HepG2 (cell line): Measurements from ENCODE around the gene RSPH4A. TPM values are rescaled to one million over a fixed set of nuclear protein-coding genes. Genes with fewer than 3 reads are reported as not detected.

Experiments
- KDM5A ChIP-seq: fragments of 200-600 bp; sonication (generic); IDR thresholded peaks from 2 replicates; pipeline ENCODE4 v1.7.0; 2018; ENCODE audit warnings: antibody characterized with exemption, mild to moderate bottlenecking, low read length, borderline replicate concordance
- MED1 ChIP-seq: sonication (generic); formaldehyde crosslinking; IDR thresholded peaks from 2 replicates; pipeline ENCODE4 v1.4.0; 2020; ENCODE audit warnings: missing genetic modification reagents
- MTA1 ChIP-seq: sonication (generic); formaldehyde crosslinking; IDR thresholded peaks from 2 replicates; pipeline ENCODE4 v1.4.0; 2020; ENCODE audit warnings: missing genetic modification reagents, mild to moderate bottlenecking, borderline replicate concordance
- MTERF4 ChIP-seq: sonication (generic); formaldehyde crosslinking; IDR thresholded peaks from 2 replicates; pipeline ENCODE4 v1.8.0; 2023; ENCODE audit warnings: mild to moderate bottlenecking, missing genetic modification reagents
- NR2C2 ChIP-seq: sonication (generic); formaldehyde crosslinking; IDR thresholded peaks from 2 replicates; pipeline ENCODE4 v1.4.0; 2020; ENCODE audit warnings: missing genetic modification reagents, mild to moderate bottlenecking, moderate library complexity, borderline replicate concordance
- PTBP1 ChIP-seq: fragments of 200-400 bp; formaldehyde crosslinking; IDR thresholded peaks from 2 replicates; pipeline ENCODE4 v1.6.1; 2018; ENCODE audit warnings: low read length, low read depth; ENCODE audit not compliant: poor library complexity, severe bottlenecking
- RBM22 ChIP-seq: fragments of 200-400 bp; formaldehyde crosslinking; optimal IDR thresholded peaks from 2 replicates; pipeline ENCODE3; 2017; ENCODE audit warnings: mild to moderate bottlenecking, low read length, moderate library complexity
- RNF2 ChIP-seq: fragments of 450-650 bp; conservative IDR thresholded peaks from 2 replicates; pipeline ENCODE4 v1.6.1; 2016; ENCODE audit warnings: low read depth
- SPEN ChIP-seq: sonication (generic); formaldehyde crosslinking; IDR thresholded peaks from 2 replicates; pipeline ENCODE4 v1.5.1; 2020; ENCODE audit warnings: low read depth, mild to moderate bottlenecking, missing genetic modification reagents
- STAT5B ChIP-seq: sonication (generic); formaldehyde crosslinking; IDR thresholded peaks from 2 replicates; pipeline ENCODE4 v1.4.0; 2020; ENCODE audit warnings: missing genetic modification reagents
- ZBTB10 ChIP-seq: sonication (generic); formaldehyde crosslinking; IDR thresholded peaks from 2 replicates; pipeline ENCODE4 v1.4.0; 2020; ENCODE audit warnings: missing genetic modification reagents, borderline replicate concordance
- ZNF253 ChIP-seq: sonication (generic); formaldehyde crosslinking; IDR thresholded peaks from 2 replicates; pipeline ENCODE4 v1.8.0; 2022; ENCODE audit warnings: mild to moderate bottlenecking, missing genetic modification reagents, borderline replicate concordance
- ZNF367 ChIP-seq: sonication (generic); formaldehyde crosslinking; IDR thresholded peaks from 2 replicates; pipeline ENCODE4 v1.4.0; 2020; ENCODE audit warnings: missing genetic modification reagents, borderline replicate concordance
- ZNF451 ChIP-seq: sonication (generic); formaldehyde crosslinking; IDR thresholded peaks from 2 replicates; pipeline ENCODE4 v1.5.0; 2020; ENCODE audit warnings: mild to moderate bottlenecking, missing genetic modification reagents
- ZNF547 ChIP-seq: sonication (generic); formaldehyde crosslinking; IDR thresholded peaks from 2 replicates; pipeline ENCODE4 v1.5.1; 2020; ENCODE audit warnings: mild to moderate bottlenecking, missing genetic modification reagents
- ZNF724P ChIP-seq: sonication (generic); formaldehyde crosslinking; IDR thresholded peaks from 2 replicates; pipeline ENCODE4 v1.8.0; 2022; ENCODE audit warnings: missing genetic modification reagents, borderline replicate concordance
- polyA plus RNA-seq, 8 experiments: library from polyadenylated mRNA; depleted of rRNA in 3 of 8; stranded (reverse) in 7 of 8; unstranded in 1 of 8; fragments of >200 nt; fragmentation: Illumina TruSeq in 4 of 8; extraction: Trizol in 4 of 8; gene quantifications; 2 replicates each; pipeline versions ENCODE4 v1.2.1 to v1.2.3, GENCODE V29; 2011 to 2016; ENCODE audit warnings: low read depth in 4 of 8, missing spikeins in 1 of 8, mixed read lengths in 1 of 8; ENCODE audit not compliant: insufficient read depth in 1 of 8
- total RNA-seq, 5 experiments: library from RNA; depleted of rRNA; stranded (reverse); fragments of >200 nt; fragmentation: Illumina TruSeq; extraction: Trizol; gene quantifications; 2 replicates each; pipeline ENCODE4 v1.2.3, GENCODE V29; 2016; ENCODE audit warnings: low read depth in 1 of 5
- TF ChIP-seq, protein P1 (sequence below), 2 experiments: sonication (generic) in 1 of 2; formaldehyde crosslinking in 1 of 2; IDR thresholded peaks; 2 replicates each; pipeline versions ENCODE4 v1.4.0 to v1.6.1; 2018 to 2020; ENCODE audit warnings: missing genetic modification reagents in 2 of 2, borderline replicate concordance in 1 of 2, low read depth in 1 of 2, mild to moderate bottlenecking in 1 of 2, missing biosample characterization in 1 of 2
- TF ChIP-seq, protein P2 (sequence below): sonication (generic); formaldehyde crosslinking; IDR thresholded peaks from 2 replicates; pipeline ENCODE4 v1.5.0; 2020; ENCODE audit warnings: missing genetic modification reagents
- TF ChIP-seq, protein P3 (sequence below): sonication (generic); formaldehyde crosslinking; conservative IDR thresholded peaks from 2 replicates; pipeline ENCODE4 v1.4.0; 2020; ENCODE audit warnings: missing genetic modification reagents

The RSPH4A gene
- total and polyA plus RNA-seq, 2 of the 13 experiments (the other 11 are each of a cell fraction or from before 2014, with no cell fraction given) = 0.24 to 0.40 TPM

- peak; percentile 79; the same call in 1 of the 2 replicates for TF ChIP-seq MTERF4 (CRISPR knock-in tag)
- TF ChIP-seq, protein P1, sequence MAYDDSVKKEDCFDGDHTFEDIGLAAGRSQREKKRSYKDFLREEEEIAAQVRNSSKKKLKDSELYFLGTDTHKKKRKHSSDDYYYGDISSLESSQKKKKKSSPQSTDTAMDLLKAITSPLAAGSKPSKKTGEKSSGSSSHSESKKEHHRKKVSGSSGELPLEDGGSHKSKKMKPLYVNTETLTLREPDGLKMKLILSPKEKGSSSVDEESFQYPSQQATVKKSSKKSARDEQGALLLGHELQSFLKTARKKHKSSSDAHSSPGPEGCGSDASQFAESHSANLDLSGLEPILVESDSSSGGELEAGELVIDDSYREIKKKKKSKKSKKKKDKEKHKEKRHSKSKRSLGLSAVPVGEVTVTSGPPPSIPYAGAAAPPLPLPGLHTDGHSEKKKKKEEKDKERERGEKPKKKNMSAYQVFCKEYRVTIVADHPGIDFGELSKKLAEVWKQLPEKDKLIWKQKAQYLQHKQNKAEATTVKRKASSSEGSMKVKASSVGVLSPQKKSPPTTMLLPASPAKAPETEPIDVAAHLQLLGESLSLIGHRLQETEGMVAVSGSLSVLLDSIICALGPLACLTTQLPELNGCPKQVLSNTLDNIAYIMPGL (CRISPR knock-in tag; IDR thresholded peaks at IDR 0.05; ENCODE audit: borderline replicate concordance in 1 of 2, low read depth in 1 of 2) = peak; percentile 99
- TF ChIP-seq MED1 (CRISPR knock-in tag) = peak; percentile 75
- TF ChIP-seq, protein P2, sequence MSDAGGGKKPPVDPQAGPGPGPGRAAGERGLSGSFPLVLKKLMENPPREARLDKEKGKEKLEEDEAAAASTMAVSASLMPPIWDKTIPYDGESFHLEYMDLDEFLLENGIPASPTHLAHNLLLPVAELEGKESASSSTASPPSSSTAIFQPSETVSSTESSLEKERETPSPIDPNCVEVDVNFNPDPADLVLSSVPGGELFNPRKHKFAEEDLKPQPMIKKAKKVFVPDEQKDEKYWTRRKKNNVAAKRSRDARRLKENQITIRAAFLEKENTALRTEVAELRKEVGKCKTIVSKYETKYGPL (CRISPR knock-in tag) = no peak
- TF ChIP-seq ZNF451 (CRISPR knock-in tag) = peak; percentile 86
- peak; percentile 82; the same call in 1 of the 2 replicates for TF ChIP-seq ZNF253 (CRISPR knock-in tag)
- TF ChIP-seq PTBP1 = no peak
- TF ChIP-seq, protein P3, sequence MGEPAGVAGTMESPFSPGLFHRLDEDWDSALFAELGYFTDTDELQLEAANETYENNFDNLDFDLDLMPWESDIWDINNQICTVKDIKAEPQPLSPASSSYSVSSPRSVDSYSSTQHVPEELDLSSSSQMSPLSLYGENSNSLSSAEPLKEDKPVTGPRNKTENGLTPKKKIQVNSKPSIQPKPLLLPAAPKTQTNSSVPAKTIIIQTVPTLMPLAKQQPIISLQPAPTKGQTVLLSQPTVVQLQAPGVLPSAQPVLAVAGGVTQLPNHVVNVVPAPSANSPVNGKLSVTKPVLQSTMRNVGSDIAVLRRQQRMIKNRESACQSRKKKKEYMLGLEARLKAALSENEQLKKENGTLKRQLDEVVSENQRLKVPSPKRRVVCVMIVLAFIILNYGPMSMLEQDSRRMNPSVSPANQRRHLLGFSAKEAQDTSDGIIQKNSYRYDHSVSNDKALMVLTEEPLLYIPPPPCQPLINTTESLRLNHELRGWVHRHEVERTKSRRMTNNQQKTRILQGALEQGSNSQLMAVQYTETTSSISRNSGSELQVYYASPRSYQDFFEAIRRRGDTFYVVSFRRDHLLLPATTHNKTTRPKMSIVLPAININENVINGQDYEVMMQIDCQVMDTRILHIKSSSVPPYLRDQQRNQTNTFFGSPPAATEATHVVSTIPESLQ (CRISPR knock-in tag) = 0 out of 2 replicates have a peak, but pooled peaks have one; percentile 25
- no peak; the same call in 1 of the 2 replicates for TF ChIP-seq ZBTB10
- peak; percentile 88 for TF ChIP-seq NR2C2 (CRISPR knock-in tag)
- TF ChIP-seq STAT5B (CRISPR knock-in tag) = 0 out of 2 replicates have a peak, but pooled peaks have one; percentile 43
- TF ChIP-seq ZNF367 (CRISPR knock-in tag) = peak; percentile 83; the same call in 1 of the 2 replicates
- peak; percentile 76; the same call in 1 of the 2 replicates for TF ChIP-seq KDM5A
- TF ChIP-seq ZNF724P (CRISPR knock-in tag) = no peak; the same call in 1 of the 2 replicates
- TF ChIP-seq RNF2 = peak; percentile 92
- TF ChIP-seq RBM22 = no peak
- TF ChIP-seq MTA1 (CRISPR knock-in tag) = peak; percentile 86; the same call in 1 of the 2 replicates
- peak; percentile 95 for TF ChIP-seq ZNF547 (CRISPR knock-in tag)
- TF ChIP-seq SPEN = peak; percentile 100
Measured at GRCh38 chr6:116570856-116571682, 45.2 kb upstream of the RSPH4A start, which contains the start of gene RWDD1 (continued).
